Transverse colon (tissue), 4 donors: Measurements from ENCODE around the gene CAMK1. TPM values are rescaled to one million over a fixed set of nuclear protein-coding genes. Genes with fewer than 3 reads are reported as not detected.

Source experiments
- DNase-seq: peaks from one replicate; pipeline ENCODE4 v3.0.0-alpha.2; 2019
- H3K27ac ChIP-seq, 4 donors: fragments of 200-600 bp; sonication (generic); 2 replicates each; pipeline ENCODE4 v1.5.1; 2016 to 2018; ENCODE audit warnings: inconsistent platforms in 4 of 4
- H3K27me3 ChIP-seq: fragments of 200-600 bp; sonication (generic); 2 replicates; pipeline ENCODE4 v1.5.1; 2017; ENCODE audit warnings: inconsistent platforms
- H3K36me3 ChIP-seq, 4 donors: fragments of 200-600 bp; sonication (generic); 2 replicates each; pipeline ENCODE4 v1.5.1; 2017 to 2019; ENCODE audit warnings: inconsistent platforms in 4 of 4
- H3K4me1 ChIP-seq, 4 donors: fragments of 200-600 bp; sonication (generic); 2 replicates each; pipeline ENCODE4 v1.5.1; 2017 to 2020; ENCODE audit warnings: inconsistent platforms in 4 of 4
- H3K4me3 ChIP-seq, 4 donors: fragments of 200-600 bp; sonication (generic); 1 replicate in 1 of 4; 2 replicates in 3 of 4; pipeline versions ENCODE4 v1.5.1 to v1.6.1; 2017 to 2019; ENCODE audit warnings: inconsistent platforms in 4 of 4
- H3K9me3 ChIP-seq, 2 donors: fragments of 200-600 bp; sonication (generic); 2 replicates each; pipeline ENCODE4 v1.5.1; 2017 to 2019; ENCODE audit warnings: inconsistent platforms in 2 of 2
- EP300 ChIP-seq: sonication (generic); formaldehyde crosslinking; IDR thresholded peaks from one replicate; pipeline ENCODE4 v1.6.1; 2017; ENCODE audit warnings: antibody characterized with exemption, low read depth
- POLR2A ChIP-seq: fragments of 450-650 bp; IDR thresholded peaks from one replicate; pipeline ENCODE4 v1.6.1; 2016; ENCODE audit warnings: antibody characterized with exemption, mild to moderate bottlenecking, moderate library complexity
- POLR2AphosphoS5 ChIP-seq, 3 donors: sonication (generic); formaldehyde crosslinking; IDR thresholded peaks; one replicate each; pipeline ENCODE4 v1.6.1; 2016; ENCODE audit warnings: antibody characterized with exemption in 3 of 3
- WGBS, 2 donors: methylation state at CpG; one replicate each; pipeline ENCODE4 v1.1.5; 2018; ENCODE audit warnings: low coverage in 1 of 2; 5-methylcytosine and 5-hydroxymethylcytosine counted together
- in situ Hi-C, 4 donors: fragments of 200-750 bp; cut with MboI; loops; one replicate each; pipeline versions ENCODE4 v1.15.0 to v1.15.1; 2017; ENCODE audit warnings: low sequenced_read_pairs in 3 of 4, low pct_ligation_motif_present in 1 of 4, low pct_unique_long_range_greater_than_20kb in 1 of 4
- intact Hi-C: fragments of 100-400 bp; cut with DNase I; formaldehyde crosslinking; loops from one replicate; pipeline ENCODE4 v1.15.1; 2023; ENCODE audit warnings: low total_unique reads
- total RNA-seq, 4 donors: library from RNA; depleted of rRNA; stranded (reverse); fragments of >200 nt; gene quantifications; one replicate each; pipeline ENCODE4 v1.1.0, GENCODE V29; 2016
- TF ChIP-seq, protein P1 (sequence below), 5 experiments: fragments of 200-600 bp in 3 of 5; fragments of 450-650 bp in 2 of 5; sonication (generic) in 3 of 5; IDR thresholded peaks; 1 replicate in 2 of 5; 2 replicates in 3 of 5; pipeline ENCODE4 v1.5.1; 2016 to 2017; ENCODE audit warnings: antibody characterized with exemption in 5 of 5, inconsistent platforms in 3 of 5, mild to moderate bottlenecking in 2 of 5, moderate library complexity in 1 of 5

Gene CAMK1
- total RNA-seq, 4 donors from 2014 or later = 5.6 to 45.0 (median 15.6) TPM

- no peak overlapping the region for H3K4me3 ChIP-seq
- intact Hi-C loops (no loop called here), in situ Hi-C loops (no loop called here)
- WGBS, 2 donors = 93 to 100% methylated on average over 2 to 12 of the region's 12 CpGs
- no peaks in the 10 kb centered on the region for H3K27me3 ChIP-seq
- no peak for TF ChIP-seq POLR2A
- TF ChIP-seq, protein P1, sequence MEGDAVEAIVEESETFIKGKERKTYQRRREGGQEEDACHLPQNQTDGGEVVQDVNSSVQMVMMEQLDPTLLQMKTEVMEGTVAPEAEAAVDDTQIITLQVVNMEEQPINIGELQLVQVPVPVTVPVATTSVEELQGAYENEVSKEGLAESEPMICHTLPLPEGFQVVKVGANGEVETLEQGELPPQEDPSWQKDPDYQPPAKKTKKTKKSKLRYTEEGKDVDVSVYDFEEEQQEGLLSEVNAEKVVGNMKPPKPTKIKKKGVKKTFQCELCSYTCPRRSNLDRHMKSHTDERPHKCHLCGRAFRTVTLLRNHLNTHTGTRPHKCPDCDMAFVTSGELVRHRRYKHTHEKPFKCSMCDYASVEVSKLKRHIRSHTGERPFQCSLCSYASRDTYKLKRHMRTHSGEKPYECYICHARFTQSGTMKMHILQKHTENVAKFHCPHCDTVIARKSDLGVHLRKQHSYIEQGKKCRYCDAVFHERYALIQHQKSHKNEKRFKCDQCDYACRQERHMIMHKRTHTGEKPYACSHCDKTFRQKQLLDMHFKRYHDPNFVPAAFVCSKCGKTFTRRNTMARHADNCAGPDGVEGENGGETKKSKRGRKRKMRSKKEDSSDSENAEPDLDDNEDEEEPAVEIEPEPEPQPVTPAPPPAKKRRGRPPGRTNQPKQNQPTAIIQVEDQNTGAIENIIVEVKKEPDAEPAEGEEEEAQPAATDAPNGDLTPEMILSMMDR (IDR thresholded peaks at IDR 0.05) = no peak
- TF ChIP-seq POLR2AphosphoS5 (IDR thresholded peaks at IDR 0.05) = no peak
- no peak for TF ChIP-seq EP300
- no peak for DNase-seq
- H3K9me3 ChIP-seq = no peaks in the 10 kb centered on the region
- H3K27ac ChIP-seq = no peak overlapping the region
- peaks cover 10 to 27% (median 17%) of the 10 kb centered on the region in 4 donors for H3K4me1 ChIP-seq
- H3K36me3 ChIP-seq = peaks cover 0 to 44% (median 24%) of the 10 kb centered on the region in 4 donors
These were observed 27.6 kb upstream of the CAMK1 start for GRCh38 chr3:9797196-9797945.

DNA sequence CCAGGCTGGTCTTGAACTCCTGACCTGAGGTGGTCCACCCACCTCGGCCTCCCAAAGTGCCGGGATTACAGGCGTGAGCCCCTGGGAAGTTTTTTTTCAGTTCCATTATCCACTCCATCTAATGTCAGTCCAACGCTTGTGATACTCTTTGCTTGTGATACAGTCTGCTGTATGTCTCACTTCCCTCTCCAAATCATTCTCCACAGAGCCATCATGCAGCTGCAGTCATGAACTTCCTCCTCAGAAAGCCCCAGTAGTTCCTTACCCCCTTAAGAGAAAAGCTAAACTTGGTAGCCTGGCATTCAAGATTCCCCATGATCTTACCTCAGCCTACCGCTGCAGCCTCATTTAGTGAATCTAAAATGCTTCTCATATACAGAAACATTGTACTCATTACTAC, 25.5 kb upstream of the CAMK1 start:
- H3K27ac ChIP-seq = no peak overlapping the region
- peaks cover 0 to 27% (median 12%) of the 10 kb centered on the region in 4 donors for H3K36me3 ChIP-seq
- peaks cover 16 to 42% (median 26%) of the 10 kb centered on the region in 4 donors for H3K4me1 ChIP-seq
- DNase-seq = no peak
- TF ChIP-seq POLR2AphosphoS5 (IDR thresholded peaks at IDR 0.05) (no peak), POLR2A (no peak), EP300 (no peak)
- 63 to 66% methylated on average over 2 to 5 of the region's 5 CpGs for WGBS, 2 donors
- in situ Hi-C loops (no loop called here), intact Hi-C loops (no loop called here)
- H3K4me3 ChIP-seq = no peak overlapping the region
- no peaks in the 10 kb centered on the region for H3K27me3 ChIP-seq
- H3K9me3 ChIP-seq = no peaks in the 10 kb centered on the region

DNA sequence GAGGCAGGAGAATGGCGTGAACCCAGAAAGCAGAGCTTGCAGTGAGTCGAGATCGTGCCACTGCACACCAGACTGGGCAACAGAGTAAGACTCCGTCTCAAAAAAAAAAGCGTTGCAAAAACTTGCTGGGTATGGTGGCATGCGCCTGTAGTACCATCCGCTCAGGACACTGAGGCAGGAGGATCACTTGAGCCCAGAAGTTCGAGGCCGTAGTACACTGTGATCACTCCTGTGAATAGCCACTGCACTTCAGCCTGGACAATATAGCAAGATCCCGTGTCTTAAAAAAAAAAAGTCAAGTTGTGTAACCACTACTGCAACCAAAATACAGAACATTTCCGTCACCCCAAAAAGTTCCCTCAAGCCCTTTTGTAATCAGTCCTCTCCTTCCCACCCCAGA, 24.7 kb upstream of the CAMK1 start:
- Histone ChIP-seq H3K4me1 (peaks cover 16 to 42% (median 26%) of the 10 kb centered on the region in 4 donors), H3K27me3 (no peaks in the 10 kb centered on the region), H3K4me3 (peak overlapping the region in 1 of 4 donors; percentile 99), H3K27ac (peak overlapping the region in 1 of 4 donors; percentile 97), H3K36me3 (peaks cover 0 to 22% (median 11%) of the 10 kb centered on the region in 4 donors), H3K9me3 (no peaks in the 10 kb centered on the region)
- WGBS, 2 donors = 87 to 89% methylated on average over 8 to 11 of the region's 11 CpGs
- in situ Hi-C loops (no loop called here), intact Hi-C loops (no loop called here)
- DNase-seq = no peak
- TF ChIP-seq POLR2AphosphoS5 (IDR thresholded peaks at IDR 0.05) (no peak), POLR2A (no peak), EP300 (no peak)
- TF ChIP-seq, protein P1 (IDR thresholded peaks at IDR 0.05) = no peak

DNA sequence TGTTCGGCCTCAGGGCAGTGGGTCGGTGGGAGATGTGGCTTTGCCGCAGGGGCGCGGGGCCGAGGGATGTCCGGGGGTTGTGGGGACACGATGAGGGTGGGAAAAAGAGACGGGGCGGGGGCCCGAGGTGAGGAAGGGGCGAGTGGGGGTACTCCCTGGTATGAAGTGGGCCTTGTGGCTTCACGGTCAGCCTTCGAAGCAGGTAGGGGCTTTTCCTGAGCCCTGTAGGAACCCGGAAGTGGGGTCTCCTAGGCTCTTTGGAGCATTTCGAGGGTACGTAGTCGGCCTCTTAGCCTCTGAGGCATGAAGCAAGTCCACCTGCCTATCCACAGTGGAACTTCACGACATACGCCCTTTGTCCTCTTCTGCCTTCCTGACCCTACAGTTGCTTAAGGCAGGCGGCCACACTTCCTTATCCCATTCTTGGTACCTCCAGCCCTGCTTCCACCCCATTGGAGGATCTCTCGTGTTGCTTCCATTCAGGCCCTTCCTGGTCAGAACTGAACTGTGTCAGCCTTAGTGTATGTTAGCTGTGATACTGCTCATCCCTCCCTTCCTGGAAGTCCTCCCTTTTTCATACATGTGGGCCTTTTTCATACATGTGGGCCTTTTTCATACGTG, 23.5 kb upstream of the CAMK1 start:
- Histone ChIP-seq H3K27me3 (no peaks in the 10 kb centered on the region), H3K9me3 (no peaks in the 10 kb centered on the region), H3K4me1 (peaks cover 16 to 42% (median 26%) of the 10 kb centered on the region in 4 donors), H3K4me3 (peak overlapping the region; percentile 70 to 99 (median 92)), H3K36me3 (peaks cover 0 to 24% (median 10%) of the 10 kb centered on the region in 4 donors), H3K27ac (peak overlapping the region; percentile 93 to 99 (median 98))
- TF ChIP-seq EP300 (no peak), POLR2AphosphoS5 (IDR thresholded peaks at IDR 0.05) (peak in 1 of 3 donors; percentile 4), POLR2A (peak; percentile 10)
- TF ChIP-seq, protein P1 (IDR thresholded peaks at IDR 0.05) = peak in 1 of 5 experiments; percentile 31
- WGBS, 2 donors = 1% methylated on average over 21 of the region's 23 CpGs; no CpG with 5 or more reads in 1 of the 2 donors
- in situ Hi-C loops (no loop called here), intact Hi-C loops (no loop called here)
- DNase-seq = peak; percentile 57
